Measurements from ENCODE around the gene ACAD11. TPM values are rescaled to one million over a fixed set of nuclear protein-coding genes. Genes with fewer than 3 reads are reported as not detected.
A peak's percentile ranks its signal among the peaks of the same experiment; 100 is the strongest.

The ACAD11 gene
- total RNA-seq, 1 experiment from 2014 or later: 15.4 TPM

DNA sequence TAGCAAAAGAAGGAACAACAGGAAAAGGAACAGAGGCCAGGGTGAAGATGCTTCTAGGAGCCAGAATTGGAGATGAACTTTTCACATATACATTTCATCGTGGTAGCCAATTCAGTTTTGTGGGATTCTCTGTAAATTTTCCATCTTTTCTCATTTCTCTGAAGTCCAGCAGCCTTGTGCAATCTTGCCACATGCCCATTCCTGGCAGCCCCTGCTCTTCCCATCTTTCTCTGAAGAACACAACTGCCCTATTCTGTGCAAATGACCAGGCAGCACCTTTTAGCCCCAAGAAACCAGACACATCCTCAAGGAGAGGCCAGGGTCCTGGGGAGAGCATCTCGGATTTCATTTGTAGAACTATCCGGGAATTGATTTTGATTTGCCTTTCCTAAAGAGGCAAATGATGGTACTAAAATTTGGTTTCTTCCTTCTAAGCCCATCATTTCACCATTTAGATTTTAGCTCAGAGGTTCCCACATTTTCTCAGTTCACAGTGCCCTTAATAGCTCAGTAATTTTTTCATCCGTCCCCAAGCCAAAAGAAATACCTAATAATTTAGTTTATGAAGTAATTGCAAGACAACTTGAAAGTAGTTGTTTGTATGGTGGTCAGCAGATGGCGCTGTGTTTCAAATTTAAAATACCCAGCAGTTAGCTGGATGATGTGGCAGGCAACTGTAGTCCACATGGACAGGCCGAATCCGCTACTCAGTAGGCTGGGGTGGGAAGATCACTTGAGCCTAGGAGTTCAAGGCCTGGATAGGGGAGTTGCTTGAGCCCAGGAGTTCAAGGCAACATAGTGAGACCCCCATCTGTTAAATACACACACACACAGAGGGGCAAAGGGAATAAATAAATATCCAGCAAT, 123.8 kb downstream of the ACAD11 start:
- in situ Hi-C loops (cut with HindIII; ENCODE audit: low pct_unique_long_range_greater_than_20kb, low sequenced_read_pairs) (no loop called here), intact Hi-C loops (cut with micrococcal nuclease; ENCODE audit: unreplicated experiment) (loop anchor here (1.0 kb wide), 1 partner anchor 106 kb away; no protein-coding TSS in a partner anchor)
- ATAC-seq (peak; percentile 82), DNase-seq (ENCODE audit: low read depth, low spot score) (peak; percentile 53)
- peaks cover 23% of the 10 kb centered on the region for H3K36me3 ChIP-seq (ENCODE audit: control insufficient read depth, insufficient read depth, low read length)
- H3K4me3 ChIP-seq (ENCODE audit: low read depth in 2 of 2, low read length in 2 of 2): no peak overlapping the region
- no peak overlapping the region for H3K27ac ChIP-seq (ENCODE audit: low read length)
- no peaks in the 10 kb centered on the region for H3K4me1 ChIP-seq (ENCODE audit: control insufficient read depth, insufficient read depth, low read length)
- no peaks in the 10 kb centered on the region for H3K9me3 ChIP-seq (ENCODE audit: control insufficient read depth, insufficient read depth, low read depth, low read length)
- TF ChIP-seq CTCF (IDR thresholded peaks at IDR 0.05): peak; percentile 84
- TF ChIP-seq REST (IDR thresholded peaks at IDR 0.05; ENCODE audit: insufficient read depth in 1 of 2, low read depth in 2 of 2, low read length in 1 of 2): no peak
- H3K27me3 ChIP-seq (ENCODE audit: control insufficient read depth, insufficient read depth, low read length): no peaks in the 10 kb centered on the region
- BruUV-seq (replicated peaks): no TSS peak
- ChIA-PET POLR2A (no interaction called here), CTCF (interaction anchor here (0.8 to 1.1 kb wide), 5 partner anchors 10 to 108 kb away, joined by 3 to 13 read pairs (median 5); no protein-coding TSS in a partner anchor)

DNA sequence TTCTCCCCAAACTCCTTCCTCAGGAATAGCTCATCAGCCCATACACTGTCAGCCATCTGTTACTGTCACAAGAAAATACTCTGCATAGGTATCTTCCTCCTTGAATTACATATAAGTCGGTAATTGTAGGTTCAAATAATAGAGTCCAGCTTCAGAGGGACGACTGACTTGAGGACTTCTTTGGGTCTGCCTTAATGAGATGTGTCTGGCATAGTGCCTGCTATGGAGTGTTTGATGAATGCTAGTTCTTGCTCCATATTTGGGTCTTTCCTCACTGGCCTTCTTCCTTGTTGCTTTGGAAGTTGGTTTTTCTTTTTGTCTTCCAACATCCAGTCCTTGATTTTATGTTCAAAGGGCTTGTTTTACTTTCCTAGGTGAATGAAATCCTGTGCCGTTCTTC, 129.0 kb downstream of the ACAD11 start:
- intact Hi-C loops (cut with micrococcal nuclease; ENCODE audit: unreplicated experiment): no loop called here
- Histone ChIP-seq H3K36me3 (ENCODE audit: control insufficient read depth, insufficient read depth, low read length) (peaks cover 42% of the 10 kb centered on the region), H3K4me1 (ENCODE audit: control insufficient read depth, insufficient read depth, low read length) (no peaks in the 10 kb centered on the region), H3K27ac (ENCODE audit: low read length) (no peak overlapping the region), H3K27me3 (ENCODE audit: control insufficient read depth, insufficient read depth, low read length) (no peaks in the 10 kb centered on the region), H3K4me3 (ENCODE audit: low read depth in 2 of 2, low read length in 2 of 2) (no peak overlapping the region), H3K9me3 (ENCODE audit: control insufficient read depth, insufficient read depth, low read depth, low read length) (no peaks in the 10 kb centered on the region)
- DNase-seq (ENCODE audit: low read depth, low spot score) (no peak), ATAC-seq (no peak)
- TF ChIP-seq REST (IDR thresholded peaks at IDR 0.05; ENCODE audit: insufficient read depth in 1 of 2, low read depth in 2 of 2, low read length in 1 of 2) (no peak), SIN3A (IDR thresholded peaks at IDR 0.05; ENCODE audit: borderline replicate concordance, insufficient read depth, low read depth, low read length) (no peak)
- ChIA-PET POLR2A (no interaction called here), CTCF (no interaction called here)
- in situ Hi-C loops (cut with HindIII; ENCODE audit: low pct_unique_long_range_greater_than_20kb, low sequenced_read_pairs): no loop called here
- BruUV-seq (replicated peaks): no TSS peak
